ENCODE measurements around the gene IGLON5. TPM values are rescaled to one million over a fixed set of nuclear protein-coding genes. Genes with fewer than 3 reads are reported as not detected.

IGLON5 gene
- polyA plus RNA-seq, 1 donor (not counting 4 experiments of a cell fraction or from before 2014, with no cell fraction given): not detected

GRCh38 chr19:51301266-51301665, 10.2 kb upstream of the IGLON5 start:
- no peak for TF ChIP-seq CTCF (optimal IDR thresholded peaks at IDR 0.05 in 1 of 3, IDR thresholded peaks at IDR 0.05 in 1 of 3, conservative IDR thresholded peaks at IDR 0.05 in 1 of 3; ENCODE audit: extremely low read depth in 1 of 3, insufficient read depth in 2 of 3, low read length in 3 of 3)
- TF ChIP-seq EZH2 (IDR thresholded peaks at IDR 0.05; ENCODE audit: low read length): no peak
- dilution Hi-C loops (cut with MboI; ENCODE audit: extremely low pct_ligation_motif_present, low sequenced_read_pairs): no loop called here
- Histone ChIP-seq H3K9me3 (ENCODE audit: control insufficient read depth, low read depth, low read length) (no peaks in the 10 kb centered on the region), H2AFZ (ENCODE audit: control insufficient read depth, low read length) (no peak overlapping the region), H3K27ac (ENCODE audit: control insufficient read depth, insufficient read depth, low read length) (no peak overlapping the region), H3K36me3 (ENCODE audit: control insufficient read depth in 2 of 2, extremely low read depth in 1 of 2, insufficient read depth in 2 of 2, low read length in 2 of 2) (no peaks in the 10 kb centered on the region), H3K4me1 (ENCODE audit: control insufficient read depth, extremely low read depth, insufficient read depth, low read length) (no peaks in the 10 kb centered on the region), H3K4me2 (ENCODE audit: control insufficient read depth, extremely low read depth, insufficient read depth, low read depth, low read length) (no peak overlapping the region), H4K20me1 (ENCODE audit: control insufficient read depth, extremely low read depth, insufficient read depth, low read length) (no peaks in the 10 kb centered on the region), H3K9me1 (ENCODE audit: control insufficient read depth, extremely low read depth, insufficient read depth, low read length) (no peaks in the 10 kb centered on the region), H3K9ac (ENCODE audit: control insufficient read depth, extremely low read depth, insufficient read depth, low read length) (no peak overlapping the region), H3K79me2 (ENCODE audit: control insufficient read depth, insufficient read depth, low read length) (no peaks in the 10 kb centered on the region), H3K27me3 (ENCODE audit: control insufficient read depth, extremely low read depth, insufficient read depth, low read length) (no peaks in the 10 kb centered on the region), H3K4me3 (ENCODE audit: control insufficient read depth in 2 of 3, extremely low read depth in 1 of 3, insufficient read depth in 2 of 3, low read depth in 1 of 3, low read length in 3 of 3) (no peak overlapping the region)
- DNase-seq (ENCODE audit: low read depth, low spot score) (no peak), FAIRE-seq (no peak)

GRCh38 chr19:51305479-51305878, 6.0 kb upstream of the IGLON5 start:
- Histone ChIP-seq H3K4me2 (ENCODE audit: control insufficient read depth, extremely low read depth, insufficient read depth, low read depth, low read length) (no peak overlapping the region), H4K20me1 (ENCODE audit: control insufficient read depth, extremely low read depth, insufficient read depth, low read length) (no peaks in the 10 kb centered on the region), H3K9me1 (ENCODE audit: control insufficient read depth, extremely low read depth, insufficient read depth, low read length) (no peaks in the 10 kb centered on the region), H3K27me3 (ENCODE audit: control insufficient read depth, extremely low read depth, insufficient read depth, low read length) (peaks cover 4% of the 10 kb centered on the region), H3K9ac (ENCODE audit: control insufficient read depth, extremely low read depth, insufficient read depth, low read length) (no peak overlapping the region), H3K9me3 (ENCODE audit: control insufficient read depth, low read depth, low read length) (no peaks in the 10 kb centered on the region), H3K79me2 (ENCODE audit: control insufficient read depth, insufficient read depth, low read length) (no peaks in the 10 kb centered on the region), H3K4me3 (ENCODE audit: control insufficient read depth in 2 of 3, extremely low read depth in 1 of 3, insufficient read depth in 2 of 3, low read depth in 1 of 3, low read length in 3 of 3) (no peak overlapping the region), H2AFZ (ENCODE audit: control insufficient read depth, low read length) (no peak overlapping the region), H3K27ac (ENCODE audit: control insufficient read depth, insufficient read depth, low read length) (no peak overlapping the region), H3K36me3 (ENCODE audit: control insufficient read depth in 2 of 2, extremely low read depth in 1 of 2, insufficient read depth in 2 of 2, low read length in 2 of 2) (no peaks in the 10 kb centered on the region), H3K4me1 (ENCODE audit: control insufficient read depth, extremely low read depth, insufficient read depth, low read length) (no peaks in the 10 kb centered on the region)
- dilution Hi-C loops (cut with MboI; ENCODE audit: extremely low pct_ligation_motif_present, low sequenced_read_pairs): no loop called here
- no peak for TF ChIP-seq EZH2 (IDR thresholded peaks at IDR 0.05; ENCODE audit: low read length)
- FAIRE-seq (no peak), DNase-seq (ENCODE audit: low read depth, low spot score) (no peak)

GRCh38 chr19:51316688-51317087, 5.2 kb downstream of the IGLON5 start:
- no peak overlapping the region for H3K4me3 ChIP-seq (ENCODE audit: control insufficient read depth in 2 of 3, extremely low read depth in 1 of 3, insufficient read depth in 2 of 3, low read depth in 1 of 3, low read length in 3 of 3)
- no peaks in the 10 kb centered on the region for H3K79me2 ChIP-seq (ENCODE audit: control insufficient read depth, insufficient read depth, low read length)
- DNase-seq (ENCODE audit: low read depth, low spot score) (no peak), FAIRE-seq (no peak)
- H3K9me3 ChIP-seq (ENCODE audit: control insufficient read depth, low read depth, low read length): no peaks in the 10 kb centered on the region
- no peak overlapping the region for H3K9ac ChIP-seq (ENCODE audit: control insufficient read depth, extremely low read depth, insufficient read depth, low read length)
- H3K27ac ChIP-seq (ENCODE audit: control insufficient read depth, insufficient read depth, low read length): no peak overlapping the region
- H4K20me1 ChIP-seq (ENCODE audit: control insufficient read depth, extremely low read depth, insufficient read depth, low read length): no peaks in the 10 kb centered on the region
- H3K36me3 ChIP-seq (ENCODE audit: control insufficient read depth in 2 of 2, extremely low read depth in 1 of 2, insufficient read depth in 2 of 2, low read length in 2 of 2): no peaks in the 10 kb centered on the region
- dilution Hi-C loops (cut with MboI; ENCODE audit: extremely low pct_ligation_motif_present, low sequenced_read_pairs): no loop called here
- no peaks in the 10 kb centered on the region for H3K9me1 ChIP-seq (ENCODE audit: control insufficient read depth, extremely low read depth, insufficient read depth, low read length)
- H2AFZ ChIP-seq (ENCODE audit: control insufficient read depth, low read length): no peak overlapping the region
- TF ChIP-seq CTCF (optimal IDR thresholded peaks at IDR 0.05 in 1 of 3, IDR thresholded peaks at IDR 0.05 in 1 of 3, conservative IDR thresholded peaks at IDR 0.05 in 1 of 3; ENCODE audit: extremely low read depth in 1 of 3, insufficient read depth in 2 of 3, low read length in 3 of 3): no peak
- no peak for TF ChIP-seq EZH2 (IDR thresholded peaks at IDR 0.05; ENCODE audit: low read length)
- H3K4me2 ChIP-seq (ENCODE audit: control insufficient read depth, extremely low read depth, insufficient read depth, low read depth, low read length): no peak overlapping the region
- no peaks in the 10 kb centered on the region for H3K4me1 ChIP-seq (ENCODE audit: control insufficient read depth, extremely low read depth, insufficient read depth, low read length)
- peaks cover 11% of the 10 kb centered on the region for H3K27me3 ChIP-seq (ENCODE audit: control insufficient read depth, extremely low read depth, insufficient read depth, low read length)
